GM21717 (cell line): ENCODE measurements around the gene STPG1.
A peak's percentile ranks its signal among the peaks of the same experiment; 100 is the strongest.

Experiments
- ATAC-seq: cut with Tn5 transposase; IDR thresholded peaks from one replicate; pipeline ENCODE4 v1.9.1; 2021; ENCODE audit warnings: mild to moderate bottlenecking, moderate library complexity; ENCODE audit not compliant: unreplicated experiment

The STPG1 gene

GRCh38 chr1:24427545-24427862 is 13.9 kb upstream of the STPG1 start:
- ATAC-seq = no peak

- ATAC-seq = no peak
These were observed 13.4 kb upstream of the STPG1 start for GRCh38 chr1:24426744-24427544.

DNA sequence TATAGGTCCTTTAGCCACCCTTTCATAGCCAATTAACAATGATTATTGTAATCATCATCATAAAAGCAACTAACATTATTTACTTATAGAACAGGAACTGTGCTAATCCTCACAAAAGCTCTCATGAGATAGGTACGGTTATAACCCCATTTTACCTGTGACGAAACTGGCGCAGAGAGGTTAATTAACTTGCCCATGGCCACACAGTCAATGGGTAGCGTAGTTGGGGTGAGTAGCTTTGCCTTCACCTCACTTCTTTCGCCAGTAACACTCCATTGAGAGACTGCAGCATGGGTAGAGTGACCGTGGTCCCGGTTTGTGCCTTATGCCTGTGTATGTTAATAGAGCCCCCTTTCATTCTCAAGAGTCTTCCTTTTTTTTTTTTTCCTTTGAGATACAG is 12.3 kb upstream of the STPG1 start:
- ATAC-seq = no peak

- ATAC-seq = no peak
These were observed 11.9 kb upstream of the STPG1 start for GRCh38 chr1:24425441-24425840.

DNA sequence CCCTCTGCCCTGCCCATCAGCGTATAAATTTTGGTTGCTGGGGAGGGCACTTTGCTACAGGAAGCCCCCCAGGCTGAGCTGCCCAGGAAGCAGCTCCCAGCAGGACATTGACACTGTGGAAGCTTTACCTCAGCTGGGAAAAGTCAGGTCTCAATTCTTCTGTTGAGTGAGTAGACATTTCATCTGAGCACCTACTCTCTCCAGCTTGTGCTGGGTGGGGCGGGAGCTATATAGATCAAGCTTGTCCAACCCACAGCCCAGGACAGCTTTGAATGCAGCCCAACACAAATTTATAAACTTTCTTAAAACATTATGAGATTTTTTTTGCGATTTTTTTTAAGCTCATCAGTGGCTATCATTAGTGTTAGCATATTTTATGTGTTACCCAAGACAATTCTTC is 11.4 kb upstream of the STPG1 start:
- ATAC-seq = no peak

DNA sequence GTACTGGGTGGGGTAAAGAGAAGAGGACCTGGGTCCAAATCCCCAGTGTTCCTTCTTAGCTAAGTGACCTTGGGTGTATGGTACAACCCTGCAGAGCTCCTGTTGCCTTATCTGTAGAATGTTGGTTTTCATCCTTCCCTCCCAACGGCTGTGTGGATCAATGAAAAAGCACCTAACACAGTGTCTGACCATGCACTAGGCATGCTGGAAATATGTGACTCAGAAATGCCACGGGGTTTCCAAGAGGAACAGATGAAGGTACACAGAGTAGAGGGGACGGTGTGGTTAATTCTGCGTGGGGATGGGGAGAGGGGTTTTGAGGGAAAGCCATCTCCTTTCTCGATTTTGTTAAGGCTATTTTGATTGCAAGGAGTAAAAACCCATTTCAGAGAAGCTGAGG is 10.6 kb upstream of the STPG1 start:
- no peak for ATAC-seq

- no peak for ATAC-seq
These were observed 7.9 kb upstream of the STPG1 start for GRCh38 chr1:24421502-24421901.

DNA sequence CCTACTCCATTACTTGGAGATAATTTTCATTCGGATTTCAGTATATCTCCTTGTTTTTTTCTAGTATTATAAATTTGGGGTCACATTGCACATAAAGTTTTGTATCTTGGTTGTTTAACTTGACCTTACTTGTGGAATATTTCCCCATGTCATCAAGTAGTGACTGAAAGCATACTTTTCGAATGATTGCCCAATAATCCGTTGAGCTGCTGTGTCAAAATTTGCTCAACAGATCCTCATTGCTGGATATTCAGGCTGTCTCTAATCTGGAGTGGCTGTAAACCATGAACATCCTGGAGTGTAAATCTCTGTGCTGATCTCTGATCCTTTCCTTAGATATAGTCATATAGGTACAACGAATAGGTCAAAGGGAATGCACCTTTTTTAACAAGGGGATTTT is 7.0 kb upstream of the STPG1 start:
- no peak for ATAC-seq

DNA sequence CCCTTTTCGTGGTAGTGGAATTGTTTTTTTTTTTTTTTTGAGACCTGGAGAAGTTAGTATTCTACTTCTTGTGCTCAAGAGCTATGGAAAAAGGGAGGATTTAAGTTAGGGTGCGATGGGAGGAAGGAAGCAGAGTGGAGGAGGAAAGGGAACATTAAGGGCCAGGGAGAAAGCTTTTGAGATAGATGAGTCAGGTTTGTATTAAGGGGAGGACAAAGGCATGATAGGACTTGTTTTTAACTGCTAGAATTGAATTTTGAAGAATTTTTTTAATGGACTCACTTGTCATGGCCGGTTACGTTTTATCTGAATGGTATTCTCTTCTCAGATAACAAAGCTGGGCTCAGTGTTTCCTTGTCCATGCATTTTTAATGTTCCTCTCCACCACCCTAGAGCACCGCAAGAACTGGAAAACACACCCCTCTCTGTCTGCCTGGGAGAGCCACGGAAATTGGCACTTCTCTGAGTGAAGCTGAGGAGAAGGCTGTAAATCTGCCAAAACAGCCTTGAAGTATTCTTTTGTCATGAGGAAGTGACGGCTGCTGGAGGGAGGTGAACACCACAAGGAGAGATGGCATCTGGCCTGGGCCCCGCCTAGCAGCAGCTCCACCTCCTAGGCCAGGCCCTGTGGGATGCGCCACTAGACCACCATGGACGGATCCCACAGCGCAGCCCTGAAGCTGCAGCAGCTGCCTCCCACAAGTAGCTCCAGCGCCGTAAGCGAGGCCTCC is 5.5 kb upstream of the STPG1 start:
- no peak for ATAC-seq

GRCh38 chr1:24417681-24418080 is 4.1 kb upstream of the STPG1 start:
- ATAC-seq = no peak

DNA sequence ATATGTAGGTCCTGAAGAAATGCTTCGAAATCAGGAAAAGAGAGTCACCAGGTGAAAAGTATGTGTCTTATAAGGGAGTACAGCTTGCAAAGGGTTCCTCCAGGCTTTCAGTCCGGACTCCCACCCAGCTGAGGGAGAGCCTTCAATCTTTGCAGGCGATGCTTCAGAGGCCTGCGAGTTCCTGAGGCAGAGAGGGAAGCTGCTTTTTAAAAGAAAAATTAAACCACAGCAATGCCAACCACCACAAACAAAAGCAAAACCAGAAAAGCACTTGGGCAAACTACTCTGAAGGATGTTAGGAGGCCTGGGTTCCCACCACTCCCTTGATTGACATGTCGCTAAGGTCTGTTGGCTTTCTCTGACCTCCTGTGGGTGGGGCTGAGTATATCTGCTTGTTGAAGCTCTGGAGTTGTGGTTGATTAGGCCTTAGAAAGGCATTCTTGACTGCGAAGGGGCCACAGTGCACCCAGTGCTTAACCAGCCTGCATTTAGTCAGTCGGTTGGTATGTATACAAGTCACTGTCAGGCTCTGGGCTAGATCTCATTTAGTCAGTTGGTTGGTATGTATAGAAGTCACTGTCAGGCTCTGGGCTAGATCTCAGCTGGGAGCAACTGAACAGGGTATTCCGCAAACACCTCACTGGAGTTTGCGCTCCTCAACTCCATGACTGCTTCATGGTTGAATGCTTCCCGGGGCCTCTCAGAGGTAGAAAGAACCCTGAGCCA is 3.2 kb upstream of the STPG1 start:
- no peak for ATAC-seq

GRCh38 chr1:24415910-24416665 is 2.5 kb upstream of the STPG1 start:
- no peak for ATAC-seq

- peak; percentile 94 for ATAC-seq
These were observed 1.8 kb upstream of the STPG1 start, which contains the start of gene NIPAL3 for GRCh38 chr1:24415334-24415909. Gene NIPAL3 (plus strand): TSS chr1:24415802. CDS start chr1:24419548, 3,746 bp downstream.

GRCh38 chr1:24414775-24415333 is 1.3 kb upstream of the STPG1 start:
- ATAC-seq = no peak

- no peak for ATAC-seq
These were observed 1.2 kb downstream of the STPG1 start for GRCh38 chr1:24412408-24412807.

DNA sequence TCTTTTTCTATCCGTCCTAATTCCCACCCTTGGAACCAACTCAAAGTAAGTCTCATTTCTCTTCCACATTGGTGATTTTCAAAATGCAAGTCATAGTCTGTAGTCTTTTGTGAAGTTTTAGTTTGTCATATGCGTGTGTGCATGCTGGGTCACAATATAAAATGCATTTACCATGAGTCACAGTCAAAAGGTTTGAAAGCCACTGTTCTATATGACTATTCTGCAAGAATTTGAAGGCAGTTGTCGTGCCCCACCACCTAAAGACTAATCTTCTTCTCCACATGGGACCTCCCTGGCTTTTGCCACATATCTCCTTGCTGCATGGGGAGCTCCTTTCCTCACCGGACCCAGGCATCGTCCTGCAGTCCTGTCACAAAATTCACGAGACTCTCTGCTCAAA is 1.6 kb downstream of the STPG1 start:
- ATAC-seq = no peak

- no peak for ATAC-seq
These were observed 2.8 kb downstream of the STPG1 start for GRCh38 chr1:24410750-24411149.

DNA sequence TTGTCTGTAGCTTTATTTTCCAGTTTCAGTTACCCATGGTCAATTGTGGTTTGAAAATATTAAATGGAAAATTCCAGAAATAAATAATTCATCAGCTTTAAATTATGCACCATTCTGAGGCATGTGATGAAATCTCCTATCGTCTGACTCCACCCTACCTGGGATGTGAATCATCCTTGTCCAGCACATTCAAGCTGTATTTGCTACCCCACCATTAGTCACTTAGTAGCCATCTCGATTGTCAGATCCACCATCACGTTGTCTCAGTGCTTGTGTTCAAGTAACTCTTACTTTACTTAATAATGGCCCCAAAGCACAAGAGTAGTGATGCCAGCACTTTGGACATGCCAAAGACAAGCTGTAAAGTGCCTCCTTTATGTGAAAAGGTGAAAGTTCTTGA is 4.0 kb downstream of the STPG1 start:
- ATAC-seq = no peak

- no peak for ATAC-seq
These were observed 6.8 kb downstream of the STPG1 start for GRCh38 chr1:24406788-24407187.

- ATAC-seq = no peak
These were observed 9.8 kb downstream of the STPG1 start for GRCh38 chr1:24403806-24404205.
